Activated naive CD8-positive, alpha-beta T cell treated with anti-CD3 and anti-CD28 coated beads for 36 hours (primary cell): ENCODE data around the gene CDH24. TPM values are rescaled to one million over a fixed set of nuclear protein-coding genes. Genes with fewer than 3 reads are reported as not detected.

Experiments used
- DNase-seq: peaks from one replicate; pipeline ENCODE4 v3.0.0; 2021
- H3K27ac Mint-ChIP-seq: one replicate; pipeline ENCODE4 v1.8.0; 2022; ENCODE audit warnings: mild to moderate bottlenecking, moderate library complexity, mixed read lengths
- H3K27me3 Mint-ChIP-seq: one replicate; pipeline ENCODE4 v1.8.0; 2022; ENCODE audit warnings: mild to moderate bottlenecking, mixed read lengths
- H3K36me3 Mint-ChIP-seq: one replicate; pipeline ENCODE4 v1.8.0; 2021; ENCODE audit warnings: mild to moderate bottlenecking, mixed read lengths
- H3K4me1 Mint-ChIP-seq: one replicate; pipeline ENCODE4 v1.8.0; 2021; ENCODE audit warnings: mixed read lengths
- H3K4me3 Mint-ChIP-seq: one replicate; pipeline ENCODE4 v1.8.0; 2022; ENCODE audit warnings: mild to moderate bottlenecking, moderate library complexity, mixed read lengths
- H3K9me3 Mint-ChIP-seq: one replicate; pipeline ENCODE4 v1.8.0; 2022; ENCODE audit warnings: mixed read lengths
- total RNA-seq, 2 experiments: library from RNA; stranded (reverse); gene quantifications; one replicate each; pipeline ENCODE4 v1.2.3, GENCODE V29; 2021

CDH24 gene
- total RNA-seq, 2 experiments from 2014 or later: 0.49 to 0.52 TPM

GRCh38 chr14:23047034-23047634, 10.2 kb downstream of the CDH24 start:
- H3K9me3 Mint-ChIP-seq: no peaks in the 10 kb centered on the region
- no peak for DNase-seq
- H3K4me1 Mint-ChIP-seq: peaks cover 3% of the 10 kb centered on the region
- H3K4me3 Mint-ChIP-seq: no peak overlapping the region
- H3K27ac Mint-ChIP-seq: no peak overlapping the region
- no peaks in the 10 kb centered on the region for H3K36me3 Mint-ChIP-seq
- peaks cover 4% of the 10 kb centered on the region for H3K27me3 Mint-ChIP-seq

GRCh38 chr14:23045419-23046357, 11.6 kb downstream of the CDH24 start:
- Mint-ChIP-seq H3K9me3 (no peaks in the 10 kb centered on the region), H3K27ac (no peak overlapping the region), H3K36me3 (no peaks in the 10 kb centered on the region), H3K4me3 (no peak overlapping the region), H3K27me3 (peaks cover 4% of the 10 kb centered on the region), H3K4me1 (peaks cover 3% of the 10 kb centered on the region)
- no peak for DNase-seq

DNA sequence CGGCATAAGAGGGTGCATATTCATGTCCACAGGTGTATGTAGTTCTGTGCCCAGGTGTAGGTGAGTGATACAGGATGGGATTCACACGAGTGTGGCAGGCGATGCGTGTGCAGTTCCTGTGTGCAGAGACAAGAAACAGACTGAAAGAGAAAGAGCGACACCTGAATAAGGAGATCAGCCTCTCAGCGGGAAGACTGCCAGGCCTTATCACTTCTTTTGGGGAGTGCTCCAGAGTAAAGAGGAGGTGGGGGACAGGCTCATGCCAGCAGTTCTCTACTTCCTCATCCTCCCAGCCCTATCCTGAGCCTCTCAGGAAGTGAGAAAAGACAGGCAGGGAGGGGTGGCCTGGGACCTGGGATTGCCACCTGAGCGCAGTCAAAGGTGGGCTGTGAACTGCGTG, 12.5 kb downstream of the CDH24 start:
- Mint-ChIP-seq H3K27ac (no peak overlapping the region), H3K36me3 (no peaks in the 10 kb centered on the region), H3K27me3 (peaks cover 4% of the 10 kb centered on the region), H3K4me3 (no peak overlapping the region), H3K9me3 (no peaks in the 10 kb centered on the region), H3K4me1 (peaks cover 3% of the 10 kb centered on the region)
- DNase-seq: no peak

- H3K27ac Mint-ChIP-seq: no peak overlapping the region
- H3K4me1 Mint-ChIP-seq: peaks cover 3% of the 10 kb centered on the region
- DNase-seq: no peak
- H3K27me3 Mint-ChIP-seq: peaks cover 4% of the 10 kb centered on the region
- H3K9me3 Mint-ChIP-seq: no peaks in the 10 kb centered on the region
- H3K4me3 Mint-ChIP-seq: no peak overlapping the region
- no peaks in the 10 kb centered on the region for H3K36me3 Mint-ChIP-seq
Measured at GRCh38 chr14:23043754-23044153, 13.6 kb downstream of the CDH24 start.

- no peak overlapping the region for H3K4me3 Mint-ChIP-seq
- peaks cover 4% of the 10 kb centered on the region for H3K27me3 Mint-ChIP-seq
- peaks cover 3% of the 10 kb centered on the region for H3K4me1 Mint-ChIP-seq
- H3K27ac Mint-ChIP-seq: no peak overlapping the region
- H3K9me3 Mint-ChIP-seq: no peaks in the 10 kb centered on the region
- no peak for DNase-seq
- H3K36me3 Mint-ChIP-seq: no peaks in the 10 kb centered on the region
Measured at GRCh38 chr14:23043145-23043544, 14.2 kb downstream of the CDH24 start.

- H3K4me1 Mint-ChIP-seq: peaks cover 3% of the 10 kb centered on the region
Measured at GRCh38 chr14:23042162-23042965, 15.0 kb downstream of the CDH24 start, which contains the start of gene PSMB11. PSMB11 (plus strand) TSS chr14:23042212; CDS start chr14:23042226, 14 bp downstream.

DNA sequence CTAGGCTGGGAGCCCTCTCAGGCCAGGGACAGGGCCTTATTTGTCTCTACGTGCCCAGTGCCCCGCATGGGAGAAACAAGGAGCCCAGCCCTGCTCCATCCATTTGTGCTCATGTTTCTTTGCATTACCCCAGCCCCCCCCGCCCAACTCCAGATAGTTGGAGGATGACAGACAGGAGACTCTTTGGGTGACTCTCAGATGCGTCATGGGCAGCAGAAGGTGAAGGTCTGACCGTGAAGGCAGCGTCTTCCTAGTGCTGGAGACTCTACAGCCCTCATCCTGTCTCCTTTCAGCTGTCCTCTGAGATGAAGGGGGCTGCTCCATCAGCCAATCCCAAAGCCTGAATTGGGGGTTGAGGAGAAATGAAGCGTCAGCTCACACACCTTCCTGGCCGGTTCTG, 15.6 kb downstream of the CDH24 start:
- Mint-ChIP-seq H3K4me1 (peaks cover 3% of the 10 kb centered on the region), H3K9me3 (no peaks in the 10 kb centered on the region), H3K36me3 (no peaks in the 10 kb centered on the region), H3K27ac (no peak overlapping the region), H3K27me3 (no peaks in the 10 kb centered on the region), H3K4me3 (no peak overlapping the region)
- DNase-seq: no peak

More at GRCh38 chr14:23042162-23042965, 15.0 kb downstream of the CDH24 start, which contains the start of gene PSMB11:
- peaks cover 1% of the 10 kb centered on the region for H3K27me3 Mint-ChIP-seq
- H3K36me3 Mint-ChIP-seq: no peaks in the 10 kb centered on the region
- no peak for DNase-seq
- H3K4me3 Mint-ChIP-seq: no peak within 1 kb of the TSS
- H3K27ac Mint-ChIP-seq: no peak within 1 kb of the TSS
- no peaks in the 10 kb centered on the region for H3K9me3 Mint-ChIP-seq

- H3K4me1 Mint-ChIP-seq: peaks cover 7% of the 10 kb centered on the region
- no peak overlapping the region for H3K27ac Mint-ChIP-seq
- peaks cover 2% of the 10 kb centered on the region for H3K9me3 Mint-ChIP-seq
- no peak overlapping the region for H3K4me3 Mint-ChIP-seq
- H3K27me3 Mint-ChIP-seq: no peaks in the 10 kb centered on the region
- H3K36me3 Mint-ChIP-seq: no peaks in the 10 kb centered on the region
- DNase-seq: no peak
Measured at GRCh38 chr14:23040100-23040499, 17.2 kb downstream of the CDH24 start.

DNA sequence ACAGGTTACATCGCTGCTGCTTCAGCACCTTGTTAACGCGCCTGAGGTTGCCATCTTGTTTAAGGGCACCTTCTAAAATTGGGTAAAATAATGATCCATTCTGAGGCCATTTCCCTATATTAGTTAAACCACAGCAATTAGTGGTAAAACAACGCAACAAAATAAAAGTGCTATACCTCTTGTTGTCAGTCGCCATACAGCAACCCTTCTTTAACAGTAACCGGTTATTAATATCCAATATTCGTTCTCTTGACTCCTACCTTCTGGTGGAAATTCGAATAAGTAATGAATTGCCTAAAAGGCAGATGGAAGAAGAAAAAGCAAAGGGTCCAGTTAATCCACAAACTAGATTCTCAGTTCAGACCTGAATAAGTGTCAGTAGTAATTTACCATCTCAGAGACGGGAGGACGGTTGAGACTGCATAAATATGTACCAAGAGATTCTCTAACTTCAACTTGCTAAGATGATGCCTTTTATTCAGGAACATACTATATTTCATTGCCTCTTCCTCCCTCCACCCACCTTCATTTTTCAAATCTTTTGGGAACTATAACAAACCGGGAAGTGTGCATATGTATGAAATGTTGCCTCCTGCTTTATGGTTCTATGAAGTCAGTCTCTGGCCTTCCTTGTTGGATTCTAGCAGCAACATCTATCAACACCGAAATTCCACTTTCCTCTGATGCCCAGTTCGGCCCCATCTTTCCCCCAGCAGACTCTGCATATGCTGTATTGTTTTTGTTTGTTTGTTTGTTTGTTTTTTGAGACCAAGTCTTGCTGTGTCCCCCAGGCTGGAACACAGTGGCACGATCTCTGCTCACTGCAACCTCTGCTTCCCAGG, 21.8 kb downstream of the CDH24 start:
- Mint-ChIP-seq H3K4me3 (peak overlapping the region; percentile 96), H3K9me3 (peaks cover 2% of the 10 kb centered on the region), H3K27me3 (no peaks in the 10 kb centered on the region), H3K27ac (peak overlapping the region; percentile 99), H3K4me1 (peaks cover 28% of the 10 kb centered on the region), H3K36me3 (peaks cover 32% of the 10 kb centered on the region)
- no peak for DNase-seq

DNA sequence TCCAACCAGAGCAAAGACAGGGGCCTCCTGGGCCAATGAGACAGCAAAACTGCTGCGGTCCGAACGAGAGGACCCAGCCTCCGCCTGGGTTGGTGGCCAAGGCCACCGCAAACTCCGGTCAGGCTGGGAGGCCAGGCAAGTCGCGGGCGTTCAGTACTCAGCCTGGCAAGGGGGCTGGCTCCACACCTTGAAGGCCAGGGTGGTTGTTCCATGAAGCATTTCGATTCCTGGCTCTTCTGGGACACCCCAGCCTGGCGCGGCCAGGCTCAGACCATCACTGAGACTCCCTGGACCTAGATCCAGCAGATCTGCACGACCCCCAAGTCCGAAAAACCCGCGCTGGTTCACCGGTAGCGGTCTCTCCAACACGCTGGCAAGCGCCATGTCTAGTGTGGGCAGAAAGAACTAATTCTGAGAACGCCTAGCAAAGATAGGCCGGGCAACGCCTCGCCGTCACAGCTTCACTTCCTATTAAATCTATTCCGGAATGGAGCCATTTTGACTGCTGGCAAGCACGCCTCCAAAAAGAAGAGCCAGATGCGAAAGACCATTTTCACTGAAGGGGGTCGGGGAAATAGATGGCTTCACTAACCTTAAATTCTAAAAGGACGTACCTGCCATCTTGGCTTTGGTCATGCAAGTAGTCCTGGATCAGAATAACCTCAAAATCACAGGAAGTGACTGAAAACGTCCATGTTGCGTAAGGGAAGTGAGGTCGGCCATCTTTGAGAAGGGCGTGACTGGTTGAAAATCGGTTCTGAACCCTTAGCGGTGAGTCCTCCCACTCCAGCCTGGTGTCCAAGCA, 22.6 kb downstream of the CDH24 start, which contains the start of gene PSMB5:
PSMB5 (minus strand) TSS at position 403 of the 805 bp plus-strand sequence; CDS start at position 384, 19 bp downstream.
- Mint-ChIP-seq H3K9me3 (peaks cover 2% of the 10 kb centered on the region), H3K4me3 (peak within 1 kb of the TSS; percentile 96), H3K27ac (peak within 1 kb of the TSS; percentile 99), H3K4me1 (peaks cover 28% of the 10 kb centered on the region), H3K36me3 (peaks cover 34% of the 10 kb centered on the region), H3K27me3 (no peaks in the 10 kb centered on the region)
- peak; percentile 85 for DNase-seq

DNA sequence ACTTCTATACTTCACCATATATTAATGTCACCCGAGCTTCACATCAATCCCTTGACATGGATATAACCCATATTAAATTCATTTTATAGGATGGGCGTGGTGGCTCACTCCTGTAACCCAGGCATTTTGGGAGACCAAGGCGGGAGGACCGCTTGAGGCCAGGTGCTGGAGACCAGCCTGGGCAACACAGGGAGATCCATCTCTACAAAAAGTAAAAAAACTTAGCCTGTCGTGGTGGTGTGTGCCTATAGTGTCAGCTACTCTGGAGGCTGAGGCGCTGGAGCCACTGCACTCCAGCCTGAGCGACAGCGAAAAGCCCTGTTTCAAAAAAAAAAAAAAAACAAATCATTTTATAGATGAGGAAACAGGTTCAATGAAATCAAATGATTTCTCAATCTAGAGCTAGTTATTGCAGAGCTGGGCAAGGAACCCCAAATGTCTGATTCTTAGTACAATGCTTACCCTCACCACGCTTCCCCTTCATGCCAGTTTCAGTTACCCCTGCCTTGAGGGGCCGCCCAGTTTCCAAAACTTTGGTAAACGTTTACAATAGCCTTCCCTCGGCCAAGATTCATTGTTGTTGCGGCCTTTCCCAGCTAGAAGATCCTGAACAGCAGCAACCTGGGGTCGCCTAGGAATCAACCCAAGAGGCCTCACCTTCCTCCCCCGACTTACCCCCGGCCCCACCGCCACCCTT, 23.4 kb downstream of the CDH24 start:
- Mint-ChIP-seq H3K4me3 (peak overlapping the region; percentile 96), H3K27ac (peak overlapping the region; percentile 99), H3K36me3 (peaks cover 40% of the 10 kb centered on the region), H3K4me1 (peaks cover 34% of the 10 kb centered on the region), H3K27me3 (no peaks in the 10 kb centered on the region), H3K9me3 (peaks cover 2% of the 10 kb centered on the region)
- DNase-seq: no peak

- Mint-ChIP-seq H3K9me3 (peaks cover 2% of the 10 kb centered on the region), H3K4me1 (peaks cover 38% of the 10 kb centered on the region), H3K27me3 (no peaks in the 10 kb centered on the region), H3K36me3 (peaks cover 43% of the 10 kb centered on the region), H3K27ac (peak overlapping the region; percentile 99), H3K4me3 (peak overlapping the region; percentile 96)
- DNase-seq: no peak
Measured at GRCh38 chr14:23033251-23033727, 24.0 kb downstream of the CDH24 start.

- no peak for DNase-seq
- H3K9me3 Mint-ChIP-seq: peaks cover 2% of the 10 kb centered on the region
- H3K27me3 Mint-ChIP-seq: no peaks in the 10 kb centered on the region
- H3K4me1 Mint-ChIP-seq: peaks cover 47% of the 10 kb centered on the region
- no peak overlapping the region for H3K4me3 Mint-ChIP-seq
- H3K36me3 Mint-ChIP-seq: peaks cover 51% of the 10 kb centered on the region
- H3K27ac Mint-ChIP-seq: peak overlapping the region; percentile 49
Measured at GRCh38 chr14:23030936-23031335, 26.4 kb downstream of the CDH24 start.
